GM12878 (cell line): ENCODE data around the gene REEP1. TPM values are rescaled to one million over a fixed set of nuclear protein-coding genes. Genes with fewer than 3 reads are reported as not detected.

Source experiments
- CEBPZ ChIP-seq: fragments of 150-350 bp; IDR thresholded peaks from 2 replicates; pipeline ENCODE4 v1.6.1; 2016; ENCODE audit warnings: low read depth, low read length
- CHD2 ChIP-seq: IDR thresholded peaks from 2 replicates; pipeline ENCODE4 v1.6.1; 2011; ENCODE audit warnings: low read depth, low read length, improper control_type of control experiment, borderline replicate concordance
- E2F4 ChIP-seq: IDR thresholded peaks from 2 replicates; pipeline ENCODE4 v1.6.1; 2012; ENCODE audit warnings: low read depth, low read length, improper control_type of control experiment
- PML ChIP-seq: IDR thresholded peaks from 2 replicates; pipeline ENCODE4 v1.6.1; 2012; ENCODE audit warnings: low read length, inconsistent platforms
- TBL1XR1 ChIP-seq: IDR thresholded peaks from 2 replicates; pipeline ENCODE4 v1.6.1; 2012; ENCODE audit warnings: low read depth, low read length, improper control_type of control experiment
- ZNF274 ChIP-seq: IDR thresholded peaks from one replicate; pipeline ENCODE4 v1.8.0; 2011; ENCODE audit not compliant: insufficient read length, insufficient read depth
- ZNF592 ChIP-seq: fragments of 450-650 bp; IDR thresholded peaks from 2 replicates; pipeline ENCODE4 v1.6.1; 2017; ENCODE audit warnings: mild to moderate bottlenecking, moderate library complexity
- ZNF622 ChIP-seq: fragments of 450-650 bp; IDR thresholded peaks from 2 replicates; pipeline ENCODE4 v1.6.1; 2017; ENCODE audit warnings: mild to moderate bottlenecking, inconsistent platforms
- polyA plus RNA-seq, 11 experiments: library from polyadenylated mRNA; depleted of rRNA in 4 of 11; unstranded in 6 of 11; stranded (reverse) in 5 of 11; fragments of >200 nt; fragmentation: Nextera tagmentation in 4 of 11; fragmentation: Illumina TruSeq in 1 of 11; extraction: Ambion mirVana in 4 of 11; extraction: Trizol in 1 of 11; gene quantifications; 1 replicate in 1 of 11; 2 replicates in 10 of 11; pipeline versions ENCODE4 v1.2.1 to v1.2.3, GENCODE V29; 2011 to 2016; ENCODE audit warnings: inconsistent platforms in 2 of 11, missing spikeins in 2 of 11, low read depth in 1 of 11
- total RNA-seq, 4 experiments: library from RNA; depleted of rRNA in 3 of 4; stranded (reverse); fragments of >200 nt in 3 of 4; fragmentation: Illumina TruSeq in 1 of 4; extraction: Trizol in 1 of 4; gene quantifications; 2 replicates each; pipeline versions ENCODE4 v1.2.1 to v1.2.3, GENCODE V29; 2013 to 2021

REEP1 gene
- total and polyA plus RNA-seq, 10 of the 15 experiments (the other 5 are each of a cell fraction or from before 2014, with no cell fraction given): 0.02 to 0.30 (median 0.09) TPM; not detected in 1

GRCh38 chr2:86319700-86320580, 17.5 kb downstream of the REEP1 start (continued):
- TF ChIP-seq ZNF592 (no peak), ZNF274 (no peak), CHD2 (no peak), TBL1XR1 (no peak), ZNF622 (no peak), CEBPZ (no peak), E2F4 (no peak), PML (no peak)
